NB4 (cell line): ENCODE measurements around the gene ZYG11A.

Experiments
- CTCF ChIP-seq: IDR thresholded peaks from one replicate; pipeline ENCODE4 v1.5.1; 2012; ENCODE audit warnings: low read depth, low read length
- MAX ChIP-seq: IDR thresholded peaks from 2 replicates; pipeline ENCODE4 v1.6.1; 2011; ENCODE audit warnings: low read depth, low read length
- MYC ChIP-seq: IDR thresholded peaks from 2 replicates; pipeline ENCODE4 v1.6.1; 2011; ENCODE audit warnings: low read depth, low read length
- POLR2A ChIP-seq: IDR thresholded peaks from 2 replicates; pipeline ENCODE4 v1.6.1; 2011; ENCODE audit warnings: mild to moderate bottlenecking; ENCODE audit not compliant: insufficient read length; ENCODE audit errors: extremely low read depth

- TF ChIP-seq CTCF: no peak
- no peak for TF ChIP-seq MYC
- TF ChIP-seq POLR2A: no peak
- no peak for TF ChIP-seq MAX
Measured at GRCh38 chr1:52901384-52901783, 58.8 kb downstream of the ZYG11A start.
